ENCODE measurements around the gene TMEM88. TPM values are rescaled to one million over a fixed set of nuclear protein-coding genes. Genes with fewer than 3 reads are reported as not detected.

The TMEM88 gene
- total RNA-seq, 2 experiments from 2014 or later: 0.84 to 1.2 TPM

DNA sequence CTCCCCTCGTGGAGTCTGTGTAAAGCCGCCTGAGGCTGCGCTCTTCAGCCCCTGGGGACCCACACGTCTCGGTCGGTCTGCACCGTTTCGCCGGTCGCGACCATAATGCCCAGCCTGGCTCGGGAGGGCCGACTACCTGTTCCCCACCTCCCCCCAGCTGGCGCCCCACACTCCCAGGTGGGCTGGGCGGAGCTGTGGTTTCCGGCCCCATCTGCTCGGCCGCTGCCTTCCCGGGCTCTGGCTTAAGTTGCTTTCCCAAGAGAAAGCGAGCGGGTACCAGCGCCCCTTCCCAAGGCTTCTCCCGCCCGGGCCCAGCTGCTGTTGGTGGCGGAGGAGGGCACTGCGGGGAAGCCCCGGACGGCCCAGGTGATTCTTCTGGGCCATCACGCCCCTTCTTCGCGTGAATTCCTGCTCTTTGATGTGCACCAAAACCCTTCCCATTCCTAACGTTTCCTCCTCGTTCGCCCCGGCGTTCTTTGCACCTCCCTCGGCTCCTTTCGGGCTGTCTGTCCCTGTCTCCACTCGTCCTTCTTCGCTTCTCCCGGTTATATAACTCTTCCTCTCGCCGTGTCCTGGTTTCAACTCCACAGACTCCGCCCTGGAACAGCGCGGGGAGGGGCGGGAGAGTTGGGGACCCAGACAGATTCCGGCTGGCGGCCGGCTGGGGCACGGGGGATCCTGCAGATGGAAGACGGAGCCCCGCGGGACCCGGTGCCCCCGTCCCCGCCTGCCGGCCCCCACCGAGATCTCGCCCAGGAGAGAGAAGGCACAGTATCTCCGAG is 18.9 kb upstream of the TMEM88 start:
- H3K27ac Mint-ChIP-seq: peak overlapping the region; percentile 58
- peaks cover 13% of the 10 kb centered on the region for H3K27me3 Mint-ChIP-seq
- H3K36me3 Mint-ChIP-seq: no peaks in the 10 kb centered on the region
- CTCF ChIA-PET: interaction anchor here (0.9 to 6.5 kb wide), 23 partner anchors 9 to 238 kb away, joined by 3 to 85 read pairs (median 7); partner anchors contain the start of genes CNTROB, CYB5D1, NAA38 and TRAPPC1
- H3K4me3 Mint-ChIP-seq: peak overlapping the region; percentile 77
- no peaks in the 10 kb centered on the region for H3K9me3 Mint-ChIP-seq (ENCODE audit: low read depth)
- ATAC-seq (no peak), DNase-seq (no peak)
- H3K4me1 Mint-ChIP-seq: peaks cover 56% of the 10 kb centered on the region

DNA sequence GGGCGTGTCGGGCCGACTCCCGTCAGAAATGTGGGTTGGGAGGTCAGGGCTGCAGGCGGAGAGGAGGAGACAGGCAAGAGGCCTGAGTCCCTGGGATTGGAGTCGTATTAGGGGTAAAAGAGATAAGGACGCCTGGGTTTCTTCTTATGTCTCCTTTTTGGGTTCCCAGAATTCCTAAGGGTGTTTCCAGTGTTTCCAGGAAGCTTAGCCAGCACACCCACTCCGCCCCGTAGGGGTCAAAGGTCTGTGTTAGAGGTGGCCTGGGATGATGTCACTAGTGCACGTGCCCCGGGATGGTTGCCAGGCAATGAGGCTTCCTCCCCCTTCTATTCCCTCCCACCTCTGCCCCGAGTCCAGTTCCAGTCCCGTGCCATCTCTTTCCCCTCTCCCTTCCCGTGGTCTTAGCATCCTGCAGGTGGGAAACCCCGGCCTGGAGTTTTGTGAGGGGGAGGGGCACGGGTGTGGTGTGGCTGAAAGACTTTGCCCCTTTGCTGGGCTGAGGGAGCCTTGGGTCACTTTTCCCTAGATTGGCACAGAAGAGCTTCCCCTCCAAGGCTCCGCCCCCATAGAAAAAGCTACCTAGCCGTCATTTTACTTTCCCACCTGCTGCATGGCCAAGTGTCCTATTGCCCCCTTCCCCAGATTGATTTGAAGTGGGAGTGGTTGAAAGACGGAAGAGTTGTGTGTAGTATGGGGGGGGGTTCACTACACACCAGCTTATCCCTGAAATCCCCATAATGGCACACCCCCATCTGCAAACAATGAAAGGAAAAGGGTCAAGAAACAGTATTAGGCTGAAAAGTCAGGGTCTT is 18.1 kb upstream of the TMEM88 start:
- ATAC-seq (no peak), DNase-seq (peak; percentile 73)
- H3K9me3 Mint-ChIP-seq (ENCODE audit: low read depth): no peaks in the 10 kb centered on the region
- peaks cover 9% of the 10 kb centered on the region for H3K27me3 Mint-ChIP-seq
- peak overlapping the region; percentile 77 for H3K4me3 Mint-ChIP-seq
- CTCF ChIA-PET: interaction anchor here (0.6 to 6.5 kb wide), 8 partner anchors 8 to 153 kb away, joined by 3 to 85 read pairs (median 9); no protein-coding TSS in a partner anchor
- no peaks in the 10 kb centered on the region for H3K36me3 Mint-ChIP-seq
- peak overlapping the region; percentile 50 for H3K27ac Mint-ChIP-seq
- H3K4me1 Mint-ChIP-seq: peaks cover 61% of the 10 kb centered on the region

GRCh38 chr17:7837408-7838088 is 17.3 kb upstream of the TMEM88 start:
- no peaks in the 10 kb centered on the region for H3K9me3 Mint-ChIP-seq (ENCODE audit: low read depth)
- H3K4me1 Mint-ChIP-seq: peaks cover 61% of the 10 kb centered on the region
- H3K36me3 Mint-ChIP-seq: no peaks in the 10 kb centered on the region
- no peak for ATAC-seq
- peak overlapping the region; percentile 50 for H3K27ac Mint-ChIP-seq
- peak overlapping the region; percentile 77 for H3K4me3 Mint-ChIP-seq
- DNase-seq: no peak
- peaks cover 7% of the 10 kb centered on the region for H3K27me3 Mint-ChIP-seq
- CTCF ChIA-PET: interaction anchor here (0.6 to 2.2 kb wide), 9 partner anchors 13 to 242 kb away, joined by 3 to 10 read pairs (median 4); partner anchors contain the start of genes CYB5D1 and NAA38

- CTCF ChIA-PET: interaction anchor here (0.9 to 2.2 kb wide), 8 partner anchors 12 to 281 kb away, joined by 3 to 10 read pairs (median 4); partner anchors contain the start of genes CYB5D1 and NAA38
- peak overlapping the region; percentile 58 for H3K27ac Mint-ChIP-seq
- H3K4me3 Mint-ChIP-seq: peak overlapping the region; percentile 77
- peaks cover 56% of the 10 kb centered on the region for H3K4me1 Mint-ChIP-seq
- peaks cover 2% of the 10 kb centered on the region for H3K27me3 Mint-ChIP-seq
- DNase-seq (no peak), ATAC-seq (no peak)
- H3K36me3 Mint-ChIP-seq: no peaks in the 10 kb centered on the region
- no peaks in the 10 kb centered on the region for H3K9me3 Mint-ChIP-seq (ENCODE audit: low read depth)
These were observed 16.5 kb upstream of the TMEM88 start for GRCh38 chr17:7838090-7839075.

GRCh38 chr17:7839190-7839875 is 15.5 kb upstream of the TMEM88 start:
- Mint-ChIP-seq H3K4me1 (peaks cover 51% of the 10 kb centered on the region), H3K9me3 (ENCODE audit: low read depth) (no peaks in the 10 kb centered on the region), H3K4me3 (no peak overlapping the region), H3K36me3 (no peaks in the 10 kb centered on the region), H3K27me3 (no peaks in the 10 kb centered on the region), H3K27ac (peak overlapping the region; percentile 58)
- DNase-seq (no peak), ATAC-seq (no peak)
- CTCF ChIA-PET: interaction anchor here (0.9 to 2.2 kb wide), 4 partner anchors 11 to 280 kb away, joined by 3 to 10 read pairs (median 6); partner anchors contain the start of genes CYB5D1 and NAA38

DNA sequence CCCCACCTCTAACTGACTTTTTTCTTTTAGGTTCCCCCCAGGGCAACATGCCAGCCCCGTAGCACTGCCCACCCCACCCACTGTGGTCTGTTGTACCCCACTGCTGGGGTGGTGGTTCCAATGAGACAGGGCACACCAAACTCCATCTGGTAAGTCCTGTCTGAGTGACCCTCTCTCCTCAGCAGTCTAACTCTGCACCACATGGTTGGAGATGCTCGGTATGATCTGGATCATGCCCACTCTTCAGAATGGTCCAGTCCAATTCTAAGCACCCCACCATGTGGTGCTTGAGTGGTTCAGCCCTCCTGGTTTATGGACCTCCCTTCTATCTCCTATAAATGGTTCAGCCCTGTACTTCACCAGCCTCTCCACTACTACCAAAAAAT is 15.0 kb upstream of the TMEM88 start:
- CTCF ChIA-PET: interaction anchor here (0.8 to 2.1 kb wide), 2 partner anchors 17 to 152 kb away, joined by 3 to 7 read pairs; partner anchors contain the start of genes CYB5D1, NAA38 and WRAP53
- H3K36me3 Mint-ChIP-seq: no peaks in the 10 kb centered on the region
- DNase-seq (no peak), ATAC-seq (no peak)
- H3K4me3 Mint-ChIP-seq: no peak overlapping the region
- H3K27ac Mint-ChIP-seq: no peak overlapping the region
- peaks cover 49% of the 10 kb centered on the region for H3K4me1 Mint-ChIP-seq
- no peaks in the 10 kb centered on the region for H3K9me3 Mint-ChIP-seq (ENCODE audit: low read depth)
- H3K27me3 Mint-ChIP-seq: no peaks in the 10 kb centered on the region

- no peak overlapping the region for H3K27ac Mint-ChIP-seq
- no peaks in the 10 kb centered on the region for H3K36me3 Mint-ChIP-seq
- peak overlapping the region; percentile 80 for H3K4me3 Mint-ChIP-seq
- H3K4me1 Mint-ChIP-seq: peaks cover 53% of the 10 kb centered on the region
- ATAC-seq (no peak), DNase-seq (no peak)
- CTCF ChIA-PET: interaction anchor here (0.8 to 1.2 kb wide), 3 partner anchors 9 to 152 kb away, joined by 3 to 4 read pairs (median 3); partner anchors contain the start of genes NAA38 and WRAP53
- H3K9me3 Mint-ChIP-seq (ENCODE audit: low read depth): no peaks in the 10 kb centered on the region
- no peaks in the 10 kb centered on the region for H3K27me3 Mint-ChIP-seq
These were observed 14.4 kb upstream of the TMEM88 start for GRCh38 chr17:7840441-7840840.

GRCh38 chr17:7840875-7841274 is 14.0 kb upstream of the TMEM88 start:
- ATAC-seq: no peak
- Mint-ChIP-seq H3K4me3 (peak overlapping the region; percentile 80), H3K4me1 (peaks cover 56% of the 10 kb centered on the region), H3K36me3 (no peaks in the 10 kb centered on the region), H3K9me3 (ENCODE audit: low read depth) (no peaks in the 10 kb centered on the region), H3K27me3 (no peaks in the 10 kb centered on the region), H3K27ac (peak overlapping the region; percentile 69)
- DNase-seq: no peak
- CTCF ChIA-PET: interaction anchor here (0.8 to 1.2 kb wide), 3 partner anchors 9 to 153 kb away, joined by 3 to 4 read pairs (median 3); partner anchors contain the start of genes NAA38 and WRAP53

- peak; percentile 10 for ATAC-seq
- H3K36me3 Mint-ChIP-seq: no peaks in the 10 kb centered on the region
- peak overlapping the region; percentile 80 for H3K4me3 Mint-ChIP-seq
- CTCF ChIA-PET: interaction anchor here (1.0 to 2.1 kb wide), 5 partner anchors 15 to 147 kb away, joined by 3 to 9 read pairs (median 4); partner anchors contain the start of genes CNTROB, NAA38 and TRAPPC1
- peak overlapping the region; percentile 69 for H3K27ac Mint-ChIP-seq
- H3K9me3 Mint-ChIP-seq (ENCODE audit: low read depth): no peaks in the 10 kb centered on the region
- H3K27me3 Mint-ChIP-seq: no peaks in the 10 kb centered on the region
- DNase-seq: peak; percentile 85
- peaks cover 54% of the 10 kb centered on the region for H3K4me1 Mint-ChIP-seq
These were observed 13.4 kb upstream of the TMEM88 start for GRCh38 chr17:7841396-7841914.

DNA sequence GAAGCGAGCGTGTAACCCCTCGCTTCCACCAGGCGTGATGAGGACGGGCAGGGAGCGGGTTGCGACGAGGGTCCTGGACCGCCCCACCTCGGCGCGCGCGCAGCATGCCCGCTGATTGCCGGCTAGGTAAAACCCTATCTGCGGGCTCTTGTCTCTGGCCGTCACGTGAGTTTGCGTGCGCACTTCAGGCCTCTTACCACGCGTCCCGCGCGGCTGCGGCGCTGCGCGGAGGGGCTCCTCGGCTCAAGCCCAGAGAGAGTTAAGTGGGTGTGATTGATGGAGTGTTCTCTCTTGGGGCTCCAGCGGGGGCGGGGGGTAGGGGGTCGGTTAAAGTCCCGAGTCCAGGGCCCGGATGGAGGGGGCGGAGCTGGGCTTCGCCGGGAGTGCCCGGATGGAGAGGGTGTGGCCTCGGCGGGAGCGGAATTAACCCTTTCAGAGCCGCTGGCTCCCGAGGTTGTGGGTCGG is 12.9 kb upstream of the TMEM88 start:
- Mint-ChIP-seq H3K4me3 (peak overlapping the region; percentile 80), H3K4me1 (peaks cover 50% of the 10 kb centered on the region), H3K9me3 (ENCODE audit: low read depth) (no peaks in the 10 kb centered on the region), H3K36me3 (no peaks in the 10 kb centered on the region), H3K27ac (peak overlapping the region; percentile 99), H3K27me3 (no peaks in the 10 kb centered on the region)
- ATAC-seq: peak; percentile 16
- CTCF ChIA-PET: interaction anchor here (1.0 to 6.7 kb wide), 5 partner anchors 9 to 147 kb away, joined by 3 to 85 read pairs (median 5); partner anchors contain the start of genes CNTROB, KDM6B, NAA38 and TRAPPC1
- DNase-seq: peak; percentile 90
